ENCODE data around the gene BACH2. TPM values are rescaled to one million over a fixed set of nuclear protein-coding genes. Genes with fewer than 3 reads are reported as not detected.
"Not testable (repeated sequence)": the region's sequence is repeated elsewhere in the genome, so short reads cannot be mapped to it uniquely, and the experiment has no call there.

BACH2 gene
- total RNA-seq, 1 donor from 2014 or later = 34.1 TPM

GRCh38 chr6:90035047-90035723, 261.5 kb downstream of the BACH2 start:
- H3K4me3 Mint-ChIP-seq = no peak overlapping the region
- peaks cover 4% of the 10 kb centered on the region for H3K4me1 Mint-ChIP-seq
- TF ChIP-seq CTCF (IDR thresholded peaks at IDR 0.05; ENCODE audit: unreplicated experiment) = no peak
- peaks cover 8% of the 10 kb centered on the region for H3K9me3 Mint-ChIP-seq
- no peaks in the 10 kb centered on the region for H3K27me3 Mint-ChIP-seq (ENCODE audit: low read depth)
- peaks cover 8% of the 10 kb centered on the region for H3K36me3 Mint-ChIP-seq
- no peak overlapping the region for H3K27ac Mint-ChIP-seq
- DNase-seq (ENCODE audit: low spot score in 2 of 2, unreplicated experiment in 2 of 2) = no peak

GRCh38 chr6:90033746-90034271, 262.8 kb downstream of the BACH2 start:
- no peak overlapping the region for H3K4me3 Mint-ChIP-seq
- peaks cover 13% of the 10 kb centered on the region for H3K4me1 Mint-ChIP-seq
- H3K9me3 Mint-ChIP-seq = peaks cover 4% of the 10 kb centered on the region
- no peak for TF ChIP-seq CTCF (IDR thresholded peaks at IDR 0.05; ENCODE audit: unreplicated experiment)
- no peak for DNase-seq (ENCODE audit: low spot score in 2 of 2, unreplicated experiment in 2 of 2)
- no peak overlapping the region for H3K27ac Mint-ChIP-seq
- peaks cover 5% of the 10 kb centered on the region for H3K36me3 Mint-ChIP-seq
- no peaks in the 10 kb centered on the region for H3K27me3 Mint-ChIP-seq (ENCODE audit: low read depth)

DNA sequence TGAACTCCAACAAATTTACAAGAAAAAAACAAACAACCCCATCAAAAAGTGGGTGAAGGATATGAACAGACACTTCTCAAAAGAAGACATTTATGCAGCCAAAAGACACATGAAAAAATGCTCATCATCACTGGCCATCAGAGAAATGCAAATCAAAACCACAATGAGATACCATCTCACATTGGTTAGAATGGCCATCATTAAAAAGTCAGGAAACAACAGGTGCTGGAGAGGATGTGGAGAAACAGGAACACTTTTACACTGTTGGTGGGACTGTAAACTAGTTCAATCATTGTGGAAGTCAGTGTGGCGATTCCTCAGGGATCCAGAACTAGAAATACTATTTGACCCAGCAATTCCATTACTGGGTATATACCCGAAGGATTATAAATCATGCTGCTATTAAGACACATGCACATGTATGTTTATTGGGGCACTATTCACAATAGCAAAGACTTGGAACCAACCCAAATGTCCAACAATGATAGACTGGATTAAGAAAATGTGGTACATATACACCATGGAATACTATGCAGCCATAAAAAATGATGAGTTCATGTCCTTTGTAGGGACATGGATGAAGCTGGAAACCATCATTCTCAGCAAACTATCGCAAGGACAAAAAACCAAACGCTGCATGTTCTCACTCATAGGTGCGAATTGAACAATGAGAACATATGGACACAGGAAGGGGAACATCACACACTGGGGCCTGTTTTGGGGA, 264.0 kb downstream of the BACH2 start:
- not testable (repeated sequence) for H3K27ac Mint-ChIP-seq; H3K4me3 Mint-ChIP-seq; H3K9me3 Mint-ChIP-seq; H3K27me3 Mint-ChIP-seq (ENCODE audit: low read depth); H3K36me3 Mint-ChIP-seq; DNase-seq (ENCODE audit: low spot score in 2 of 2, unreplicated experiment in 2 of 2)
- H3K4me1 Mint-ChIP-seq = peaks cover 13% of the 10 kb centered on the region

DNA sequence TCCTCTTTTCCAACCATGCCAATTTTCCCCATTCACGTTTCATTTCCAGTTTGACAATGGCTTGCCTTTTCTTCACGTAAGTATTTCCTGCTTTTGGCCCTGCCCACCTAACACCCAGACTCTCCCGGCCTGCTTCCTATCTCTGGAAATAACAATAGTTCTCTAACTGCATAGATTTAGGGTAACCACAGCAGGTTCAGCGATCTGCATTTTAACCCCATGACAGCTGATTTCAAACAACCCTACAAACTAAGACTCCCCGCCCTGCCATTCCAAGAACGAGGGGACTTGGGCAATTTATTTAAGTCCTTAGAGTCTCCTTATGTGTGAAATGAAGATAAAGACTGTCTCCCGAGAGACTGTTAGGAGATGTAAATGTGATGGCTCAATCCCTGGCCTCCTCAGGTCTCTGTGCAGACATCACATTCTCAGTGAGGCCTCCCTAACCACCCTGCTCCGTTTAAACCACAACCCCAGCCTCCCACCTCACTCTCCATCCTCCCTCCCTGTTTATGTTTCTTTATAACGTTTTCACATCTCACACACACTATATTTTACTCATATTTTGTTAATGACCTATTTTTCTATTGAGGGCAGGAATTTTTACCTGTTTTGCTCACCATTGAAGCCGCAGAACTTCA, 267.5 kb downstream of the BACH2 start:
- Mint-ChIP-seq H3K36me3 (peaks cover 1% of the 10 kb centered on the region), H3K4me3 (no peak overlapping the region), H3K9me3 (no peaks in the 10 kb centered on the region), H3K4me1 (peaks cover 34% of the 10 kb centered on the region), H3K27me3 (ENCODE audit: low read depth) (no peaks in the 10 kb centered on the region), H3K27ac (no peak overlapping the region)
- no peak for DNase-seq (ENCODE audit: low spot score in 2 of 2, unreplicated experiment in 2 of 2)
- no peak for TF ChIP-seq CTCF (IDR thresholded peaks at IDR 0.05; ENCODE audit: unreplicated experiment)

DNA sequence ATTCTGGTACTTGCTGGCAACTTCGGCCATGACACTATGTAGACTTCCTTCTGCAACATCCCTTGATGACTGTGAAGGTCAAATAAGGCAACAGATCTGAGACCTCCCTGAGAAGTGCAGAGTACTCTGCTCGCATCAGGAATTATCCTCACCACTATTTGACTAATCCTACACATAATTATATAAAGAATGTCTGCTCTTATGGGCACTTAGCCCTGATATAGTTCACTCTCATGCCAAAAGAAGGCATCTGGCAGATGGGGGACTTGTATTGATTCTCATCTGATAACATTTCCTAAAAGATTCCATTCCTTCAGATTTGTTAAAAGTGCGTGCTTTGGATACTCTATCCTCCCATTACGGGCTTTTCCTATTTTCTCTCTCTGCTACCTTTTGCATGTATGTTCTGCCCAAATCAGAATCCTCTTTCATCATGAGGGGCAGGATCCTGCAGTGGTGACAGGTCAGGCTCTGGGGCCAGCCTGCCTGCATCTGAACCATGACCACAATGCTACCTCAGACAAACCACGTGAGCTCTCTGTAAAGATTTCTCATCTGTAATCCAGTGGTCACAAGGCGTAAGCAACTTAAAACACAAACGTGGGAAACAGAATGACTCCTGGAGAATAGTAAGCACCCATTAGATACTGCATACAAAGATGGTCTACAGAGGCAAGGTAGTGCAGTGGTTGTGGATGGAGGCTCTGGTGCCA, 268.4 kb downstream of the BACH2 start:
- H3K36me3 Mint-ChIP-seq = peaks cover 1% of the 10 kb centered on the region

More for the DNA sequence above, 268.4 kb downstream of the BACH2 start:
- H3K4me3 Mint-ChIP-seq = no peak overlapping the region
- H3K27ac Mint-ChIP-seq = no peak overlapping the region
- no peak for DNase-seq (ENCODE audit: low spot score in 2 of 2, unreplicated experiment in 2 of 2)
- H3K27me3 Mint-ChIP-seq (ENCODE audit: low read depth) = no peaks in the 10 kb centered on the region
- H3K9me3 Mint-ChIP-seq = no peaks in the 10 kb centered on the region
- no peak for TF ChIP-seq CTCF (IDR thresholded peaks at IDR 0.05; ENCODE audit: unreplicated experiment)
- peaks cover 34% of the 10 kb centered on the region for H3K4me1 Mint-ChIP-seq

All from mesothelial cell of epicardium (in vitro differentiated cells).